HFFc6 (cell line): ENCODE data around the gene NRN1. TPM values are rescaled to one million over a fixed set of nuclear protein-coding genes. Genes with fewer than 3 reads are reported as not detected.
"Not testable (repeated sequence)": the region's sequence is repeated elsewhere in the genome, so short reads cannot be mapped to it uniquely, and the experiment has no call there.

Experiments
- DNase-seq: peaks from one replicate; pipeline ENCODE4 v3.0.0-alpha.2; 2018
- H3K27ac Mint-ChIP-seq: 2 replicates; pipeline ENCODE4 v1.8.0; 2020; ENCODE audit warnings: mild to moderate bottlenecking, mixed read lengths
- H3K27me3 Mint-ChIP-seq: 2 replicates; pipeline ENCODE4 v1.8.0; 2021; ENCODE audit warnings: mild to moderate bottlenecking, moderate library complexity, mixed read lengths; ENCODE audit not compliant: insufficient read depth
- H3K36me3 Mint-ChIP-seq: 2 replicates; pipeline ENCODE4 v1.8.0; 2021; ENCODE audit warnings: low read depth, mixed read lengths
- H3K4me1 Mint-ChIP-seq: 2 replicates; pipeline ENCODE4 v1.8.0; 2020; ENCODE audit warnings: low read depth, mixed read lengths
- H3K4me3 Mint-ChIP-seq: 2 replicates; pipeline ENCODE4 v1.8.0; 2020; ENCODE audit warnings: mild to moderate bottlenecking, moderate library complexity, mixed read lengths
- H3K9me3 Mint-ChIP-seq: 2 replicates; pipeline ENCODE4 v1.8.0; 2020; ENCODE audit warnings: mild to moderate bottlenecking, mixed read lengths
- total RNA-seq, 6 experiments: library from RNA; stranded (reverse); fragmentation: NEBNext Ultra II Directional; extraction: Animal tissue kit (Norgen Biotek cat#: 25700); gene quantifications; 2 replicates in 1 of 6; 3 replicates in 5 of 6; pipeline ENCODE4 v1.2.3, GENCODE V29; 2021
- TF ChIP-seq, protein P1 (sequence below): fragments of 200-600 bp; sonication (generic); IDR thresholded peaks from 2 replicates; pipeline ENCODE4 v1.5.0; 2021; ENCODE audit warnings: antibody characterized with exemption, mild to moderate bottlenecking

Gene NRN1
- total RNA-seq, 6 experiments from 2014 or later: not detected

- Mint-ChIP-seq H3K27ac (no peak overlapping the region), H3K9me3 (peaks cover 13% of the 10 kb centered on the region), H3K4me3 (no peak overlapping the region), H3K4me1 (no peaks in the 10 kb centered on the region), H3K27me3 (no peaks in the 10 kb centered on the region; the same call in 1 of the 2 replicates), H3K36me3 (no peaks in the 10 kb centered on the region)
- DNase-seq: no peak
- TF ChIP-seq, protein P1, sequence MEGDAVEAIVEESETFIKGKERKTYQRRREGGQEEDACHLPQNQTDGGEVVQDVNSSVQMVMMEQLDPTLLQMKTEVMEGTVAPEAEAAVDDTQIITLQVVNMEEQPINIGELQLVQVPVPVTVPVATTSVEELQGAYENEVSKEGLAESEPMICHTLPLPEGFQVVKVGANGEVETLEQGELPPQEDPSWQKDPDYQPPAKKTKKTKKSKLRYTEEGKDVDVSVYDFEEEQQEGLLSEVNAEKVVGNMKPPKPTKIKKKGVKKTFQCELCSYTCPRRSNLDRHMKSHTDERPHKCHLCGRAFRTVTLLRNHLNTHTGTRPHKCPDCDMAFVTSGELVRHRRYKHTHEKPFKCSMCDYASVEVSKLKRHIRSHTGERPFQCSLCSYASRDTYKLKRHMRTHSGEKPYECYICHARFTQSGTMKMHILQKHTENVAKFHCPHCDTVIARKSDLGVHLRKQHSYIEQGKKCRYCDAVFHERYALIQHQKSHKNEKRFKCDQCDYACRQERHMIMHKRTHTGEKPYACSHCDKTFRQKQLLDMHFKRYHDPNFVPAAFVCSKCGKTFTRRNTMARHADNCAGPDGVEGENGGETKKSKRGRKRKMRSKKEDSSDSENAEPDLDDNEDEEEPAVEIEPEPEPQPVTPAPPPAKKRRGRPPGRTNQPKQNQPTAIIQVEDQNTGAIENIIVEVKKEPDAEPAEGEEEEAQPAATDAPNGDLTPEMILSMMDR: no peak
Measured at GRCh38 chr6:6033858-6034257, 27.1 kb upstream of the NRN1 start.

DNA sequence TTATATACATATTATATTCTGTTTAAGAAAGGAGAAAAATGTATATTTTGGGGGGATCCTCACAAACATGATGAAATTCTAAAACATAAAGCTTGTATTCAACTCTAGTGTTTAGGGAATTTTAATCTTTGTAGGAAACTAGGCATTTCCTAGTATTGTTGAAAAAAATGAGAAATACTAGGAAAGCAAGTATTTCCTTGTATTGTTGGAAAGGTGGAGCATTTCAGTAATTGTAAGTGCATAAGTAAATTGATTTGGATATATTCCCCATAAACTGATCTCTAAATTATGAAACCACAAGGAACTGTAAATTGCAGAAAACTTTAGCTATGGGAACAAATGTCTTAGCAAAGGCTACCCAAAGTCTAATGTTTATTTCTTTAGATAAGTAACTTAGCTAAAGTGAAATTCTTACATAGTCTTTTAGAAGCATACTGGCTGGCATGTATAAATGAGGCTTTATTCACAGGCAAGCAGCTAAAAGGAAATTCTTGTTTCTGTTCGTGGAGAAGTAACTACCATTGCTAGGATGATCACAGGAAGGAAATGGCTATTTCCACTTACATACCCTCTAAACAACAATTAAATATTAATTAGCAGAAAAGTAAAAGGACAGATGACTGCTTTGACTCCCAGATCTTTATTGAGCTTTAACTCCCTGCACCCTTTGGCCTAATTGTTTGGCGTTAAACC lies 19.9 kb upstream of the NRN1 start:
- H3K4me1 Mint-ChIP-seq: no peaks in the 10 kb centered on the region
- TF ChIP-seq, protein P1: no peak
- H3K27ac Mint-ChIP-seq: no peak overlapping the region
- no peak overlapping the region for H3K4me3 Mint-ChIP-seq
- DNase-seq: no peak
- peaks cover 3% of the 10 kb centered on the region for H3K9me3 Mint-ChIP-seq
- H3K27me3 Mint-ChIP-seq: no peaks in the 10 kb centered on the region; the same call in 1 of the 2 replicates
- no peaks in the 10 kb centered on the region for H3K36me3 Mint-ChIP-seq

GRCh38 chr6:6025736-6026135 lies 19.0 kb upstream of the NRN1 start:
- Mint-ChIP-seq H3K4me3 (no peak overlapping the region), H3K9me3 (peaks cover 3% of the 10 kb centered on the region), H3K4me1 (no peaks in the 10 kb centered on the region), H3K27ac (no peak overlapping the region), H3K27me3 (no peaks in the 10 kb centered on the region; the same call in 1 of the 2 replicates), H3K36me3 (no peaks in the 10 kb centered on the region)
- no peak for DNase-seq
- TF ChIP-seq, protein P1: no peak

DNA sequence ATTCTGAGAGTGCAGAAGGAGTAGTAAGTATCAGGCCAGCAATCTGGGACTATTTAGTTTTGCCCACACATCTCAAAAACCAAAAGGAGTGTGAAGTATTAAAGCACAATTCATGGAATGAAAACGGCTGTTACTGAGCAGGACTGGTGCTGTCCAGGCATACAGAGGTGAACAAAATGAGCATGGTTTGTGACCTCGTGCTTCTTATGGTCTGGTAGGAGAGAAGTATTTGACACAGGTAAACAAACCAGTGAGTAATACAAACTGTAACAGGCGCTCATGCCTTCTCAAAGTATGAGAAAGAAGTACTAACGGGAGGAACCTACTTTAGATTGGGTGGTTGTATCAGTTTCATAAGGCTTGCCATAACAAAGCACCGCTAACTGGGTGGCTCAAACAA lies 17.5 kb upstream of the NRN1 start:
- Mint-ChIP-seq H3K27ac (no peak overlapping the region), H3K9me3 (peaks cover 3% of the 10 kb centered on the region), H3K4me1 (no peaks in the 10 kb centered on the region), H3K27me3 (no peaks in the 10 kb centered on the region; the same call in 1 of the 2 replicates), H3K4me3 (no peak overlapping the region), H3K36me3 (no peaks in the 10 kb centered on the region)
- no peak for DNase-seq
- TF ChIP-seq, protein P1: no peak

DNA sequence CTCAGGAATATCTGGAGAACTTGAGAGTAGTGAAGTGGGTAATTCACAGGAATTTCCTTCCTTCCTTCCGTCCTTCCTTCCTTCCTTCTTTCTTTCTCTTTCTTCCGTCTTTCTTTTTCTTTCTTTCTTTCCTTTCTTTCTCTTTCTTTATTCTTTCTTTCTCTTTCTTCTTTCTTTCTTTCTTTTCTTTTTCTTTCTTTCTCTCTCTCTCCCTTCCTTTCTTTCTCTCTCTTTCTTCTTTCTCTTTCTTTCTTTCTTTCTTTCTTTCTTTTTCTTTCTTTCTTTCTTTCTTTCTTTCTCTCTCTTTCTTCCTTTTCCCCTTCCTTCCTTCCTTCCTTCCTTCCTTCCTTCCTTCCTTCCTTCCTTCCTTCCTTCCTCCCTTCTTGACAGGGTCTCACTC lies 16.1 kb upstream of the NRN1 start:
- not testable (repeated sequence) for H3K27me3 Mint-ChIP-seq, H3K4me1 Mint-ChIP-seq, H3K9me3 Mint-ChIP-seq, H3K4me3 Mint-ChIP-seq, H3K27ac Mint-ChIP-seq, H3K36me3 Mint-ChIP-seq, DNase-seq

- Mint-ChIP-seq H3K27me3 (peaks cover 32% of the 10 kb centered on the region), H3K36me3 (peaks cover 13% of the 10 kb centered on the region), H3K4me3 (peak overlapping the region; percentile 76), H3K9me3 (peaks cover 14% of the 10 kb centered on the region), H3K4me1 (peaks cover 9% of the 10 kb centered on the region), H3K27ac (no peak overlapping the region)
- TF ChIP-seq, protein P1: no peak
- peak; percentile 12 for DNase-seq
Measured at GRCh38 chr6:6008648-6009421, 2.1 kb upstream of the NRN1 start.
